HG02885 (cell line): ENCODE results near the gene SLC5A8.
"Not testable (repeated sequence)": the region's sequence is repeated elsewhere in the genome, so short reads cannot be mapped to it uniquely, and the experiment has no call there.

Experiments used
- ATAC-seq: cut with Tn5 transposase; IDR thresholded peaks from one replicate; pipeline ENCODE4 v1.9.1; 2021; ENCODE audit warnings: mild to moderate bottlenecking; ENCODE audit not compliant: unreplicated experiment, poor library complexity

SLC5A8 gene

GRCh38 chr12:101173197-101173749 is 36.8 kb downstream of the SLC5A8 start:
- ATAC-seq, result no peak

GRCh38 chr12:101172316-101172715 is 37.7 kb downstream of the SLC5A8 start:
- no peak for ATAC-seq

GRCh38 chr12:101168001-101168400 is 42.0 kb downstream of the SLC5A8 start:
- ATAC-seq, result no peak

GRCh38 chr12:101166866-101167265 is 43.2 kb downstream of the SLC5A8 start:
- no peak for ATAC-seq

- no peak for ATAC-seq
These were observed 44.7 kb downstream of the SLC5A8 start for GRCh38 chr12:101165319-101165718.

GRCh38 chr12:101145777-101146431 is 64.1 kb downstream of the SLC5A8 start:
- not testable (repeated sequence) for ATAC-seq

GRCh38 chr12:101127521-101128219 is 82.4 kb downstream of the SLC5A8 start:
- ATAC-seq, result no peak

GRCh38 chr12:101117842-101118241 is 92.2 kb downstream of the SLC5A8 start:
- ATAC-seq, result no peak

- no peak for ATAC-seq
These were observed 93.1 kb downstream of the SLC5A8 start for GRCh38 chr12:101116911-101117310.

GRCh38 chr12:101115326-101115725 is 94.7 kb downstream of the SLC5A8 start:
- no peak for ATAC-seq

GRCh38 chr12:101111441-101111840 is 98.6 kb downstream of the SLC5A8 start:
- ATAC-seq, result no peak

GRCh38 chr12:101110866-101111265 is 99.2 kb downstream of the SLC5A8 start:
- no peak for ATAC-seq

- no peak for ATAC-seq
These were observed 101.9 kb downstream of the SLC5A8 start for GRCh38 chr12:101108130-101108529.

GRCh38 chr12:101107032-101107763 is 102.8 kb downstream of the SLC5A8 start:
- ATAC-seq, result no peak
